Activated T-helper 17 cell treated with anti-CD3 and anti-CD28 coated beads, Interleukin-2, amount 50 U/mL, for 72 hours (primary cell): Measurements from ENCODE around the gene NSD1. TPM values are rescaled to one million over a fixed set of nuclear protein-coding genes. Genes with fewer than 3 reads are reported as not detected.
"Not testable (repeated sequence)": the region's sequence is repeated elsewhere in the genome, so short reads cannot be mapped to it uniquely, and the experiment has no call there.

Experiments
- ATAC-seq: fragments of 150-1000 bp; cut with Tn5 transposase; replicated peaks from 2 replicates; pipeline ENCODE4 v1.10.0; 2021; ENCODE audit warnings: mild to moderate bottlenecking, moderate library complexity
- H3K27ac Mint-ChIP-seq: one replicate; pipeline ENCODE4 v1.8.0; 2022; ENCODE audit warnings: mixed read lengths
- H3K27me3 Mint-ChIP-seq: one replicate; pipeline ENCODE4 v1.8.0; 2022; ENCODE audit warnings: mixed read lengths
- H3K36me3 Mint-ChIP-seq: one replicate; pipeline ENCODE4 v1.8.0; 2022; ENCODE audit warnings: low read depth, mild to moderate bottlenecking, mixed read lengths
- H3K4me1 Mint-ChIP-seq: one replicate; pipeline ENCODE4 v1.8.0; 2022; ENCODE audit warnings: mixed read lengths
- H3K4me3 Mint-ChIP-seq: one replicate; pipeline ENCODE4 v1.8.0; 2022; ENCODE audit warnings: mild to moderate bottlenecking, mixed read lengths
- H3K9me3 Mint-ChIP-seq: one replicate; pipeline ENCODE4 v1.8.0; 2022; ENCODE audit warnings: mixed read lengths
- total RNA-seq, 2 donors: library from RNA; stranded (reverse); gene quantifications; one replicate each; pipeline ENCODE4 v1.2.3, GENCODE V29; 2022

The NSD1 gene
- total RNA-seq, 2 donors from 2014 or later = 66.7 to 86.1 TPM

DNA sequence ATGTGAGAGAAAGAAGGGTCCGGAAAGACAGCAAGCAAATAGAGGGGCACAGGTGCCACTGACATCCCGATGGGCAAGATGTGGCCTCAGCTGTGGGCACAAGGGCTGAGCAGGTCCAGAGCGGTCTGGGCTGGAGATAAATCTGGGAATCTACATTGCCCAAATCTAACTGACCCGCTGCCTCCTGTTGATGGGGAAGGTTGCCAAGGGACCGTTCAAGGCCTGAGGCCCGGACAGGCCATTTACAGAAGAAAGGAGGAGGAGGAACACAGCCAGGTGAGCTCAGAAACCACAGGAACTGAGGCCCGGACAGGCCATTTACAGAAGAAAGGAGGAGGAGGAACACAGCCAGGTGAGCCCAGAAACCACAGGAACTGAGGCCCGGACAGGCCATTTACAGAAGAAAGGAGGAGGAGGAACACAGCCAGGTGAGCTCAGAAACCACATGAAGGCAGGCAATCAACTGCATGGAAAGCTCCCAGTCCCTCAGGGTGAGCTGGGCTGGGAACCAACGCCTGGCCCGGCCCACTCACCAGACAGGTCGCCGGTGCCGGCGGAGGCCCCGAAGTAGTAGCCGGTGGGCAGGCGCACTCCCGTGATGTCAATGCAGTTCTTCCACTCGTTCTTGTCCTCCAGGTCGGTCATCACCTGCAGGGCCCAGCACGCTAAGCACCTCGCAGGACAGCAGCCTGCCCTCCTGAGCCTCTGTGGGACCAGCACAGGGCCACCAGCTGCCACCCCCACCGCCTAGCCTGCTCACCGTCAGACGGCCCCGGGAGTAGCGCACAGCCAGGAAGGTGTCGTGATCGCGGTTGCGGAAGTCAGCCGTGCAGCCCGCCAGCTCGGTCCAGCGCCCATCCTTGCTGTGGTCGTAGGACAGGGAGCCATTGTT lies 203.3 kb downstream of the NSD1 start:
- no peak for ATAC-seq
- Mint-ChIP-seq H3K4me1 (peaks cover 14% of the 10 kb centered on the region), H3K27me3 (no peaks in the 10 kb centered on the region), H3K9me3 (no peaks in the 10 kb centered on the region), H3K27ac (peak overlapping the region; percentile 44), H3K36me3 (peaks cover 88% of the 10 kb centered on the region), H3K4me3 (no peak overlapping the region)

DNA sequence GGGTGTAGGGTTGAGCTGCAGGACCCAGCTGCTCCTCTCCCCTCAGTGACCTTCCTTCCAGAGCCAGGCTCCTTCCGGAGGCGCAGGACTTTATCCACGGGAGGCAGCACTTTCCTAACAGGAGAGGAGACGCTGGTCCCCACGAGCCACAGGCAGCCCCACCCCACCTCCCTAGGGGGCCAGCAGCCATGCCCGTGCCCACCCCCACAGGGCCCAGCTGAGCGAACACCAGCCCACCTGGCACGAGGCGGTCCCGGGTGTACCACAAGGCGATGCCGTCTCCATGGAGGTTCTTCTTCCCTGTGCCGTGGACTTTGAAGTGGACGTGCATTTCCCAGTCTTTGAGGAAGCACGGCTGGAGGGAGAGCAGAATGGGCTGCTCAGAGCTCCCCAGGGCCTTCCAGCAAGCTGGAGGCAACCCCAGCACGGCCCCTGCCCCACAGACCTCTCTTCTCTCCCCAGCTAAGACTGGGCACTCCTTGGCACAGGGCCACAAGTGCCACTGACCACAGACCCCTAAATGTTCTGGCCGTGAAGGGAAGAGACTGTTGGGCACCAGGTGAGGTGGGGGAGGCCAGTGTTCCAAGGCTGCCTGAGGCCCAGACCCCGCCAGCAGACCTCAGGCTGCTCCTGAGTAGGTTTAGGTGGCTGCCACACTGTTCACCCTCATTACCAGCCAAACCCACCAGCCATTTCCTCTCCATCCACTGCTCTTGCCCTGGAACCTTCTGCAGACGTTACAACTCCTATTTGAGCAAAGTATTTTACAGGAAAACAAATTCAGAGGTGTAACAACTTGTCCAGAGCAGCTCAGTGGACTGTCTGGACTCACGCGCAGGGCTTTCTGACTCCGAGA lies 204.9 kb downstream of the NSD1 start:
- Mint-ChIP-seq H3K27ac (no peak overlapping the region), H3K4me3 (no peak overlapping the region), H3K27me3 (no peaks in the 10 kb centered on the region), H3K9me3 (no peaks in the 10 kb centered on the region), H3K36me3 (peaks cover 91% of the 10 kb centered on the region), H3K4me1 (peaks cover 14% of the 10 kb centered on the region)
- no peak for ATAC-seq

DNA sequence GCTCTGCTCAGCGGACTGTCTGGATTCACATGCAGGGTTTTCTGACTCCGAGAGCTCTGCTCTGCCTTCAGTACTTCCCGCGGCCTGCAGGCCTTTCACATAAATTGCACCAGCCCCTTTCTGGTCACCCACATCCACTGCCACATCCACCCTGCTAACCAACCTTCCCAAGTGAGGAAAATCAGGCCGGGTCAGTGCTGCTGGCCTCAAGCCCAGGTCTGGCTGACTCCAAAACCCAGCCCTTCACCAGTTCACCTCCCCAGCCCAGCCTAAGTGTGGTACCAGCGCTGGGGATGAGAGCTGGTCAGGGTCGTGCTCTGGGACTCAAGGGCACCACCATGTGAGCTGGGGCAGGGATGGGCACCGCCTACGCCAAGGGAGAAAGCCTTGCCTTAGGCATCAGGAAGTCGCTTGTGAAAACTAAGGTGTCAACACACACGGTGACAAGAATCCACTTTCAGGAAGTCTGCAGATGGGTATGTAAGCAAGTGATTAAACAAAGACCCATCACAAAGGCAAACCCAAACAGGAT lies 205.6 kb downstream of the NSD1 start:
- Mint-ChIP-seq H3K4me3 (peak overlapping the region; percentile 23), H3K36me3 (peaks cover 89% of the 10 kb centered on the region), H3K9me3 (no peaks in the 10 kb centered on the region), H3K27me3 (no peaks in the 10 kb centered on the region), H3K27ac (peak overlapping the region; percentile 42), H3K4me1 (peaks cover 14% of the 10 kb centered on the region)
- ATAC-seq = no peak

DNA sequence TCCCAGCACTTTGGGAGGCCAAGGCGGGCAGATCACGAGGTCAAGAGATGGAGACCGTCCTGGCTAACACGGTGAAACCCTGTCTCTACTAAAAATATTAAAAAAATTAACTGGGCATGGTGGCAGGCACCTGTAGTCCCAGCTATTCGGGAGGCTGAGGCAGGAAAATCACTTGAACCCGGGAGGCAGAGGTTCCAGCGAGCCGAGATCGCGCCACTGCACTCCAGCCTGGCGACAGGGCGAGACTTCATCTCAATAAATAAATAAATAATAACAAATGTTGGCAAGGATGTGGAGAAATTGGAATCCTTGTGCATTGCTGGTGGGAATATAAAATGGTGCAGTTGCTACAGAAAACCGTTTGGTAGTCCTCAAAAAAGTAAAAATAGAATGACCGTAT lies 209.4 kb downstream of the NSD1 start:
- H3K27ac Mint-ChIP-seq, ATAC-seq, H3K27me3 Mint-ChIP-seq, H3K4me3 Mint-ChIP-seq, H3K9me3 Mint-ChIP-seq: not testable (repeated sequence)
- Mint-ChIP-seq H3K36me3 (peaks cover 88% of the 10 kb centered on the region), H3K4me1 (peaks cover 15% of the 10 kb centered on the region)

DNA sequence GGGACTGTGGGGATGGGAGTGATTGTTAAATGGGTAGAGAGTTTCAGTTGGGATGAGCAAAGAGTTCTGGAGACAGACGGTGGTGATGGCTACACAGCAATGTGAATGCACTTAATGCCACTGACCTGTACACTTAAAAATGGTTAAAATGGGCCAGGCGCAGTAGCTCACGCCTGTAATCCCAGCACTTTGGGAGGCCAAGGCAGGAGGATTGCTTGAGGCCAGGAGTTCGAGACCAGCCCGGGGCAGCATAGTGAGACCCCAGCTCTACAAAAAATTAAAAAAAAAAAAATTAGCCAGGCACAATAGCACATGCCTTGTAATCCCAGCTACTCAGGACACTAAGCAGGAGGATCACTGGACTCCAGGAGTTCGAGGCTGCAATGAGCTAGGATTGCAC lies 210.2 kb downstream of the NSD1 start:
- peaks cover 92% of the 10 kb centered on the region for H3K36me3 Mint-ChIP-seq
- no peak for ATAC-seq
- no peak overlapping the region for H3K27ac Mint-ChIP-seq
- no peak overlapping the region for H3K4me3 Mint-ChIP-seq
- H3K4me1 Mint-ChIP-seq = peaks cover 15% of the 10 kb centered on the region
- no peaks in the 10 kb centered on the region for H3K9me3 Mint-ChIP-seq
- no peaks in the 10 kb centered on the region for H3K27me3 Mint-ChIP-seq

DNA sequence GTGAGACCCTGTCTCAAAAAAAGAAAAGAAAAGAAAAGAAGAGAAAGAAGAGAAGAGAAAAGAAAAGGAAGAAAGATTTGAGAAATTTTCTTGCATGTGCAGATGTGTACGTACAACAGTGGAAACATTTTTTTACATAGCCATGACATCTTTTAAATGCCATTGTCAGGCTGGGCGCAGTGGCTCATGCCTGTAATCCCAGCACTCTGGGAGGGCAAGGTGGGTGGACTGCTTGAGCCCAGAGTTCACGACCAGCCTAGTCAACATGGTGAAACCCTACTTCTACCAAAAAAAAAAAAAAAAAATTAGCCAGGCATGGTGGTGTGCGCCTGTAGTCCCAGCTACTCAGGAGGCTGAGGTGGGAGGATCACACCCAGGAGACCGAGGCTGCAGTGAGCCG lies 211.3 kb downstream of the NSD1 start:
- H3K9me3 Mint-ChIP-seq = no peaks in the 10 kb centered on the region
- H3K36me3 Mint-ChIP-seq = peaks cover 92% of the 10 kb centered on the region
- H3K27me3 Mint-ChIP-seq = no peaks in the 10 kb centered on the region
- no peak overlapping the region for H3K27ac Mint-ChIP-seq
- peaks cover 19% of the 10 kb centered on the region for H3K4me1 Mint-ChIP-seq
- H3K4me3 Mint-ChIP-seq = no peak overlapping the region
- ATAC-seq = no peak

DNA sequence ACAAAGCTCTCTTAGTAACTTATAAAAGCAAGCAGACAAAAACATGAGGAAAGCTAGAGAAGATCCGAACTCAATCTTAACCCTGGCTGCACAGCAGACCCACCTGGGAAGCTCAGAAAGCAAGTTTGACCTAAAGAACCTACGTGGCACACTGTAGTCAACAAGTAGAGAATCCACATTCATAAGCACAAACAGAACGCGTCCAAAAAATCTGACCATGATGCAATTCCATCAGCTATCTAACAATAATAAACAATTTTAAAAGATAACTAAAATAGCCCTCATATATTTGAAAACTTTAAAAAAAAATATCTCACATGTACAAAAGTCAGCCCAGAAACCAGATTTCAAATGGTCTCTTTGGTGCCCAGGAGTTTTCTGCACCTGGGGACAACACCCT lies 213.2 kb downstream of the NSD1 start:
- H3K27me3 Mint-ChIP-seq = no peaks in the 10 kb centered on the region
- no peak for ATAC-seq
- H3K9me3 Mint-ChIP-seq = no peaks in the 10 kb centered on the region
- H3K36me3 Mint-ChIP-seq = peaks cover 83% of the 10 kb centered on the region
- peaks cover 25% of the 10 kb centered on the region for H3K4me1 Mint-ChIP-seq
- peak overlapping the region; percentile 45 for H3K4me3 Mint-ChIP-seq
- H3K27ac Mint-ChIP-seq = peak overlapping the region; percentile 36

DNA sequence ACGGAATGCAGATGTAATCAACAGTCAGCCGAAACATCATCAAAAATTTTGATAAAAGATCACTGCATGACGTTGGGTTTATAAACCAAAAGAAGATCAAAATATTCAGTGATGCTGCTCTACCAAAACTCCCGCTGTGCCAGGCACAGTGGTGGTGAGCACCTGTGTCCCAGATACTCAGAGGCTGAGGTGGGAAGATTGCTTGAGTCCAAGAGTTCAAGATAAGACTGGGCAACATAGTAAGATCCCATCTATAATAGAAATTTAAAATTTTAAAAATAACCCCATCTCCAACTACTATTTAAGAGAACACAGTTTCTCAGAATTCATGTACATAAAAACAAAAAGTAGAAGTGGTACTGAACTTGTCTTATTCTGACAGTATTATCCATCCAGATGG lies 214.1 kb downstream of the NSD1 start:
- Mint-ChIP-seq H3K36me3 (peaks cover 74% of the 10 kb centered on the region), H3K9me3 (no peaks in the 10 kb centered on the region), H3K27me3 (no peaks in the 10 kb centered on the region), H3K4me3 (peak overlapping the region; percentile 45), H3K27ac (peak overlapping the region; percentile 36), H3K4me1 (peaks cover 25% of the 10 kb centered on the region)
- ATAC-seq = no peak

DNA sequence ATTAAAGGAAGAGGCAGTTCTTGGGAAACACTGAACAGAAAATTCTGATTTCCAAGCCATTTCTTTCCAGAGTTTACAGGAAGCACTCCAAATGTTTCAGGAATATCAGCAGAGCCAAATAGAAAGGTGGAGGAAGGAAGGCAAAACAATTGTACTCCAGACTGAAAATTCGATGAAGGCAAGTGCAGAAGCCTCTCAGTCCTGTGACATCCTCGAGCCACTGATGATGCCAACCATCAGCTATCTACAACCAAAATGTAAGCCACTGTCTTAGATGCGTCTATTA lies 215.7 kb downstream of the NSD1 start:
- peaks cover 28% of the 10 kb centered on the region for H3K4me1 Mint-ChIP-seq

DNA sequence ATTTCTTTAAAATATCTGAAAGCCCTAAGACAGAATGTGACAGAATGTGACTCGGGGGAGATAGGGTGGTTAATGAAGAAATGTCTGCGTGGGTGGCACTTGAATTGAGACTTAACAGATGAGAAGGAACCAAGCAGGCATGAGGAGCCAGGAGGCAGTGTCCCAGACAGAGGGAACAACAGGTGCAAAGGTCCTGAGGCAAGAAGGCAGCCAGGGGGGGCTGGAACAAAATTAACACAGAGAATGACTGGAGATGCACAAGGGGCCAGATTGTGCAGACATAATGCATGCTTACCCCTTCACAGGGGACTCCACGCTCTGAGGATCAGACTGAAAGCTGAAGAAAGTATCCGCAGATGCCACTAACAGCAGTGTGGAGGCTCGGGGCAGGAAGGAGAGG lies 216.2 kb downstream of the NSD1 start:
- ATAC-seq = no peak
- H3K4me1 Mint-ChIP-seq = peaks cover 33% of the 10 kb centered on the region
- H3K9me3 Mint-ChIP-seq = no peaks in the 10 kb centered on the region
- peaks cover 58% of the 10 kb centered on the region for H3K36me3 Mint-ChIP-seq
- H3K27me3 Mint-ChIP-seq = no peaks in the 10 kb centered on the region
- peak overlapping the region; percentile 91 for H3K4me3 Mint-ChIP-seq
- peak overlapping the region; percentile 99 for H3K27ac Mint-ChIP-seq

More for the DNA sequence above, 215.7 kb downstream of the NSD1 start:
- Mint-ChIP-seq H3K9me3 (no peaks in the 10 kb centered on the region), H3K36me3 (peaks cover 63% of the 10 kb centered on the region), H3K4me3 (peak overlapping the region; percentile 91), H3K27me3 (no peaks in the 10 kb centered on the region), H3K27ac (peak overlapping the region; percentile 99)
- no peak for ATAC-seq

Other genes starting within 250 kb of the NSD1 start
- gene HK3, start 234.4 kb upstream of the NSD1 start, total RNA-seq = under 1 TPM; 0.29 to 0.76 TPM
- gene UIMC1, start 127.0 kb upstream of the NSD1 start, total RNA-seq = 10 to 100 TPM; 42.5 to 43.0 TPM
- gene ZNF346, start 111.1 kb upstream of the NSD1 start, total RNA-seq = 10 to 100 TPM; 18.5 to 22.5 TPM
- gene FGFR4, start 46.9 kb upstream of the NSD1 start, total RNA-seq = 1 to 10 TPM; 1.7 to 2.4 TPM
- gene RAB24, start 169.9 kb downstream of the NSD1 start, total RNA-seq = 10 to 100 TPM; 21.5 to 28.7 TPM
- gene PRELID1, start 170.0 kb downstream of the NSD1 start, total RNA-seq = 100 to 1,000 TPM; 142 to 314 TPM
- gene MXD3, start 178.1 kb downstream of the NSD1 start, total RNA-seq = 10 to 100 TPM; 21.9 to 26.0 TPM
- 100 to 1,000 TPM in 1 of 2 donors, 10 to 100 TPM in 1; 94.3 to 122 TPM for gene LMAN2, start 217.9 kb downstream of the NSD1 start, total RNA-seq
- gene RGS14, start 224.2 kb downstream of the NSD1 start, total RNA-seq = 100 to 1,000 TPM in 1 of 2 donors, 10 to 100 TPM in 1; 45.5 to 102 TPM